Stimulated activated CD8-positive, alpha-beta memory T cell treated with anti-CD3 and anti-CD28 coated beads, Interleukin-4, amount 100 ng/mL, for 24 hours (primary cell): ENCODE data around the gene PLCH2.
"Not testable (repeated sequence)": the region's sequence is repeated elsewhere in the genome, so short reads cannot be mapped to it uniquely, and the experiment has no call there.

Source experiments
- DNase-seq: peaks from one replicate; pipeline ENCODE4 v3.0.0-alpha.2; 2020; ENCODE audit warnings: low read depth

PLCH2 gene

GRCh38 chr1:2546515-2547209 lies 70.6 kb downstream of the PLCH2 start:
- DNase-seq, result peak; percentile 67

GRCh38 chr1:2547210-2548067 lies 71.3 kb downstream of the PLCH2 start:
- no peak for DNase-seq

DNA sequence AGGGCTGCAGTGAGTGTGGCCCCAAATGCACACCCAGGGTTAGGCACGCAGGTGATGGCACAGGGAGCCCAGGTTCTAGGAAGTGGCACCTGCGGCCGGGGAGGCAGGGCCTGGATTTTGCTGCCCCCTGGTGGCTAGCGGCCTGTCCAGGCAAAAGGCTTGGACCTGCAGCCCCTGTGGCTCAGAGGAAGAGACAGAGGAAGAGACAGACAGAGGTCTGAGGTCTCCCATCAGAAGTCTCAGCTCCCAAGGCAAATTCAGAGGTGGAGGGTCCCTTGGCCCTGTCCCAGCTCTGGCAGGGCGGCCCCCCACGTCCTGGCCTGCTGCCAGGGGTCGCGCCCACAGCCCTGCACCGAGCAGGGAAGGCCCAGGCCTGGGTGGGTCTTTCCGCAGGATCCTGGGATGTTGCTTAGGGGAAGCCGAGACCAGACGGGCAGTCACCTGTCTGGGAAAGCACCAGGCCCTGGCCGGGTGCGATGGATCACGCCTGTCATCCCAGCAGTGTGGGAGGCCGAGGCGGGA lies 72.0 kb downstream of the PLCH2 start:
- peak; percentile 78 for DNase-seq

DNA sequence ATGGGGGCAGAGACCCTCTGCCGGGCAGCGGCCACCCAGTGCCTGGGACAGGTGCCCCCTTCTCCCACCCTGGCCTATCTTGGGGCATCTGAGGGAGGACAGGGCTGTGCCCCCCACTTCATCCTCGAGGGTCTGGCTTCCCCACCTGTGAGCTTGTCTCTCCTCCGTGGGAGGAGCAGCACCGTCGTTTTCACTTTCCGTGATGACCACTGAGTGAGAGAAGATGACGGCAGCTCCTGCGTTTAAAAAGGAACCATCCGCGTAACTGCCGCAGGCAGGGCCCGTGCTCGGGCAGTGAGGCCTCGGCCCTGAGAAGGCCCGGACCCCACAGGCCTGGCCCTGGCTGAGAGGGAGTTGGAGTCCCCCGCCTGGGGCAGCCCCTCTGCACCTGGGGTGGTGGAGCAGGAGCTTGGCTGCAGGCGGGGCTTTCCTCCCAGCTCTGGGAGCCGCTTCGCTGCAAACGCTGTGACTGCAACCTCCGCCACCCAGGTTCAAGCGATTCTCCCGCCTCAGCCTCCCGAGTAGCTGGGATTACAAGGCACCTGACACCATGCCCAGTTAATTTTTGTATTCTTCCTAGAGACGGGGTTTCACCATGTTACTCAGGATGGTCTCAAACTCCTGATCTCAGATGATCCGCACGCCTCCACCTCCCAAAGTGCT lies 73.4 kb downstream of the PLCH2 start:
- not testable (repeated sequence) for DNase-seq

DNA sequence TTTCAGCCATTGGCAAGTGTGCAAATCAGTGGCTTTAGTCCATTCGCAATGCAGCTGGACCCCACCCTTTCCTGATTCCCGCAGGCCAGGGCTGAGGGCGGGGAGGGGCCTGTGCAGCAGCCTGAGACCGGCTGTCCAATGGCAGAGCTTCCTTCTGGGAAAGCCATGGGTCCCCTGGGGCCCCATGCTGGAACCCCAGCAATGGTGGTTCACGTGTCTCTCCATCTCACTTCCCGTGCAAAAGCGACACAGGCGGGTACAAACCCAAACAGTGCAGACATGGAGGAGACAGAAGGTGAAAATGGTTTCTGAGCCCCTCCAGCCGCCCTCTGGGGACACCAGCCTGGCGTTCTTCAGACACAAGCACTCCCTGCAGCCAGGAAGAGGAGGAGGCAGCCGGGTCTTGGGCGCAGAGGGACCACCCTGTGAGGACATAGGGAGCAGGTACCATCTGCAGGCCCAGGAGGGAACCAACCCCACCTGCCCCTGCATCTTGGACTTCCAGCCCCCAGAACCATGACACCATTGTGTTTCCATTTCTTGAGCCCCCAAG lies 74.3 kb downstream of the PLCH2 start:
- DNase-seq, result not testable (repeated sequence)

GRCh38 chr1:2551544-2551943 lies 75.5 kb downstream of the PLCH2 start:
- DNase-seq, result not testable (repeated sequence)

- no peak for DNase-seq
These were observed 76.1 kb downstream of the PLCH2 start for GRCh38 chr1:2552189-2552588.

GRCh38 chr1:2553076-2553475 lies 77.0 kb downstream of the PLCH2 start:
- not testable (repeated sequence) for DNase-seq

- DNase-seq, result no peak
These were observed 78.0 kb downstream of the PLCH2 start for GRCh38 chr1:2553871-2554620.

- peak; percentile 38 for DNase-seq
These were observed 78.7 kb downstream of the PLCH2 start for GRCh38 chr1:2554621-2555387.
